GM12872 (cell line): Measurements from ENCODE around the gene CDC20.

Source experiments
- TF ChIP-seq, protein P1 (sequence below): IDR thresholded peaks from 3 replicates; pipeline ENCODE4 v1.5.1; 2011; ENCODE audit warnings: low read depth, mild to moderate bottlenecking, low read length, moderate library complexity; ENCODE audit not compliant: insufficient read depth

CDC20 gene

DNA sequence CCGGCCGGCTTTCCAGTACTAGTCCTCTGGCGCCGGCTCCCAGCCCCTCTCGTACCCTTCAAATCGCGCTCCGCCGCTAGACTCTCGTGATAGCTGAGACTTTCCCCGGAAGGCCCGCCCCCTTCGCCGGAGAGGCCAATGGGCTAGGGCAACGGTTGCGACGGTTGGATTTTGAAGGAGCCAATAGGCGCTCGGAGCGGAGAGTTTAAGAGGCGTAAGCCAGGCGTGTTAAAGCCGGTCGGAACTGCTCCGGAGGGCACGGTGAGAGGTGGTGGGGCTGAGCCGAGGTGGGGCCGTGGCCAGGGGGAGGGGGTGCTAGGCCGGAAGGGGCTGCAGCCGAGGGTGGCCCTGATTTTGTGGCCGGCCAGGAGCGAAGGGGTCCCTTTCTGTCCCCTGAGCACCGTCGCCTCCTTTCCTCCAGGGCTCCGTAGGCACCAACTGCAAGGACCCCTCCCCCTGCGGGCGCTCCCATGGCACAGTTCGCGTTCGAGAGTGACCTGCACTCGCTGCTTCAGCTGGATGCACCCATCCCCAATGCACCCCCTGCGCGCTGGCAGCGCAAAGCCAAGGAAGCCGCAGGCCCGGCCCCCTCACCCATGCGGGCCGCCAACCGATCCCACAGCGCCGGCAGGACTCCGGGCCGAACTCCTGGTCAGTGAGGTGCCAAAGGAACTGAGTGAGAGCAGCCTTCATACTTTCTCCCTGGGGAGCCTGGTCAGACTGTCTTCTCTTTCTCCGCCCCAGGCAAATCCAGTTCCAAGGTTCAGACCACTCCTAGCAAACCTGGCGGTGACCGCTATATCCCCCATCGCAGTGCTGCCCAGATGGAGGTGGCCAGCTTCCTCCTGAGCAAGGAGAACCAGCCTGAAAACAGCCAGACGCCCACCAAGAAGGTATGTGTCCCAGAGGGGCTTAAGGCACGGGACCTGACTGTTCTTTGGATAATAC is at the start of gene CDC20:
CDC20 (plus strand) TSS at position 236 of the 948 bp plus-strand sequence; CDS start at position 471, 235 bp downstream.
- TF ChIP-seq, protein P1, sequence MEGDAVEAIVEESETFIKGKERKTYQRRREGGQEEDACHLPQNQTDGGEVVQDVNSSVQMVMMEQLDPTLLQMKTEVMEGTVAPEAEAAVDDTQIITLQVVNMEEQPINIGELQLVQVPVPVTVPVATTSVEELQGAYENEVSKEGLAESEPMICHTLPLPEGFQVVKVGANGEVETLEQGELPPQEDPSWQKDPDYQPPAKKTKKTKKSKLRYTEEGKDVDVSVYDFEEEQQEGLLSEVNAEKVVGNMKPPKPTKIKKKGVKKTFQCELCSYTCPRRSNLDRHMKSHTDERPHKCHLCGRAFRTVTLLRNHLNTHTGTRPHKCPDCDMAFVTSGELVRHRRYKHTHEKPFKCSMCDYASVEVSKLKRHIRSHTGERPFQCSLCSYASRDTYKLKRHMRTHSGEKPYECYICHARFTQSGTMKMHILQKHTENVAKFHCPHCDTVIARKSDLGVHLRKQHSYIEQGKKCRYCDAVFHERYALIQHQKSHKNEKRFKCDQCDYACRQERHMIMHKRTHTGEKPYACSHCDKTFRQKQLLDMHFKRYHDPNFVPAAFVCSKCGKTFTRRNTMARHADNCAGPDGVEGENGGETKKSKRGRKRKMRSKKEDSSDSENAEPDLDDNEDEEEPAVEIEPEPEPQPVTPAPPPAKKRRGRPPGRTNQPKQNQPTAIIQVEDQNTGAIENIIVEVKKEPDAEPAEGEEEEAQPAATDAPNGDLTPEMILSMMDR = no peak

DNA sequence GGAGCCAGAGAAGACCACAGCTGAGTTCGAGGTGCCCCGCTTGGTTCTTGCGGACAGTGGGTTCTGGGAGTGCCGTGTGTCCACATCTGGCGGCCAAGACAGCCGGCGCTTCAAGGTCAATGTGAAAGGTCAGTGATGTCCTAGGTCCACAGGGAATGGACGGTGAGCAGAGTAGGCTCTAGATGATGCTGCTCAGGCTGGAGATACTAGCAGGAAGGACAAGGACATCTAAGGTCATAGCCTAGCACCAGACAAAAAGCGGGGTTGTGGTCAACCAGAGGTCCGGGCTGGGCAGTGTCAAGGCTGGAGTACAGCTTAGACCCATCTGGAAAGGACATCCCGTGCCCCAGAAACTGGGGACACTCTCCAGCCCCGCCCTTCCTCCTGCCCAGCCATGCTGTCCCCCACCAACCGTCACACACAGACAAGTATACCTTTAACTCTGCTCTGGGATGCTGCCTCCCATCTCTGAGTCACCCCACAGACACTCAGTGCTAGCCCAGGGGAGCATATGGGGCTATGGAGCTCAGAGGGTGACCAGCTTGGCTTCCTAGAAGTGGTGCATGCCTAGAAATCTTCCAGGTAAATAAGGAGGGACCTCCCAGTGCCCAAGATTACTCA is 49.3 kb upstream of the CDC20 start:
- TF ChIP-seq, protein P1 = no peak

DNA sequence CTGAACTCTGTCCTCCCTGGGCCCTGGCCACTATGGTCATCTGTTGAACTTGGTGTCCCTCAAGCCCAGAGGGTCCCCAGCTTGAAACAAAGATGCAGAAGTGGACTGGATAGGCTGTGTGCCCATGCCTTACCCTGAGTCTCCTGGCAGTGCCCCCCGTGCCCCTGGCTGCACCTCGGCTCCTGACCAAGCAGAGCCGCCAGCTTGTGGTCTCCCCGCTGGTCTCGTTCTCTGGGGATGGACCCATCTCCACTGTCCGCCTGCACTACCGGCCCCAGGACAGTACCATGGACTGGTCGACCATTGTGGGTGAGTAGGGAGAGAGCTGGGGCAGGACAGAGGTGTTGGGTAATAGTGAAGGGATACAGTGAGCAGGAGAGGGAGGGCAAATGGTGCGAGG is 47.3 kb upstream of the CDC20 start:
- TF ChIP-seq, protein P1 = no peak

DNA sequence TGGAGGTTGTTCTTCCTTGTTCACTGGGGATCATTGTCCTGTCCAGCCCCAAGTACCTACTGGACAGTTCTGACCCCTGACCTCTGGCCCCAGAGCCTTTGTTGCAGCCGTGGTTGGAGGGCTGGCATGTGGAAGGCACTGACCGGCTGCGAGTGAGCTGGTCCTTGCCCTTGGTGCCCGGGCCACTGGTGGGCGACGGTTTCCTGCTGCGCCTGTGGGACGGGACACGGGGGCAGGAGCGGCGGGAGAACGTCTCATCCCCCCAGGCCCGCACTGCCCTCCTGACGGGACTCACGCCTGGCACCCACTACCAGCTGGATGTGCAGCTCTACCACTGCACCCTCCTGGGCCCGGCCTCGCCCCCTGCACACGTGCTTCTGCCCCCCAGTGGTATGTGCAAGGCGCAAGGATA is 46.6 kb upstream of the CDC20 start:
- TF ChIP-seq, protein P1 = no peak

DNA sequence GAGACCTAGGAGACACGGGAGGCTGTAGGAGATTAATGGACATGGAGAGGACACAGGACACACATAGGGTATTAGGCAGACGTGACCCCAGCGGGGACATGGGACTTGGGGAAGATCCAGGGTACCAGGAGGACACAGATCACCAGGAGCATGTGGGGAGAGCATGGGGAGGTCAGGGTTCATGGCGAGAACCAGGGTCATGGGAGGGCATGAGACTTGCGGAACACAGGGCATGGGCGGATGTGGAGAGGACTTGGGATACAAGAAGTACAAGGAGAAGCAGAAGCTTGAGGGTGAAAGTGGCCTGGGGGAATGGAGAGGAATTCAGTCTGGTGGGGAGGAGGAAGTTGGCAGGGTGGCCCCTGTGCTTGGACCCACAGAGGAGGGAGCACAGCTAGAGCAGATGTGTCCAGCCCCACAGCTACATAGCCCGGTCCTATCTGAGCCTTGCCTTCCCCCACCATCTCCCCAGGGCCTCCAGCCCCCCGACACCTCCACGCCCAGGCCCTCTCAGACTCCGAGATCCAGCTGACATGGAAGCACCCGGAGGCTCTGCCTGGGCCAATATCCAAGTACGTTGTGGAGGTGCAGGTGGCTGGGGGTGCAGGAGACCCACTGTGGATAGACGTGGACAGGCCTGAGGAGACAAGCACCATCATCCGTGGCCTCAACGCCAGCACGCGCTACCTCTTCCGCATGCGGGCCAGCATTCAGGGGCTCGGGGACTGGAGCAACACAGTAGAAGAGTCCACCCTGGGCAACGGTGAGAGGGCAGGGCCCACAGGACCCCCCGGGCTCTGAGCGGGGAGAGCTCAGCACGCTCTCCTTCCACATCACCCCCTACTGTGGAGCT is 45.9 kb upstream of the CDC20 start:
- TF ChIP-seq, protein P1 = no peak

DNA sequence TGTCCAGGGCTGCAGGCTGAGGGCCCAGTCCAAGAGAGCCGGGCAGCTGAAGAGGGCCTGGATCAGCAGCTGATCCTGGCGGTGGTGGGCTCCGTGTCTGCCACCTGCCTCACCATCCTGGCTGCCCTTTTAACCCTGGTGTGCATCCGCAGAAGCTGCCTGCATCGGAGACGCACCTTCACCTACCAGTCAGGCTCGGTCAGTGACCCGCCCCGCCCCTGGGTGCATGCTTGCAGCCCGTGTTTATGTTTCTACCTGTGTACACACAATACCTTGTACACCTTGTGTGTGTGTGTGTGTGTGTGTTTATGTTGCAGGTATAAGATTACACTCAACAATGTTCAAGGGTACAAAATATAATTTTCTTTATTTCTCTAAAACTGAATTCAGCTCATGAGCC is 45.0 kb upstream of the CDC20 start:
- TF ChIP-seq, protein P1 = no peak

DNA sequence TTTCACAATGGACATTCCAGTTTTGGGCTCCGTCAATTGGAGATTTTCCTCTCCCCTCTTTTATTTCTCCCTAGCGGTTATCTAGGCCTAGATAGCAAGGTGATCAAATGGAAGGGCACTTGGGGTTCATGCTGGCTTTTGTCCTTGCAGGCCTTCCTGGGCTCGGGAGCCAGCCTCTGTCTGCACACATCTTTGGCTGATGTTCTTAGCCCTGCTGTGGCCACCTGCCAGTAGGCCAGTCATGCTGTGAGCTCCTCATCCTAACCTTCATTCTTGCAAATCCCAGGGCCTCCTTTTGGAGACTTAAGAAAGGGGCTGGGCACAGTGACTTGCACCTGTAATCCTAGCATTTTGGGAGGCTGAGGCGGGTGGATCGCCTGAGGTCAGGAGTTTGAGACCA is 44.5 kb upstream of the CDC20 start:
- TF ChIP-seq, protein P1 = no peak
